ENCODE data around the gene TOMM70.
"Not testable (repeated sequence)": the region's sequence is repeated elsewhere in the genome, so short reads cannot be mapped to it uniquely, and the experiment has no call there.

The TOMM70 gene

DNA sequence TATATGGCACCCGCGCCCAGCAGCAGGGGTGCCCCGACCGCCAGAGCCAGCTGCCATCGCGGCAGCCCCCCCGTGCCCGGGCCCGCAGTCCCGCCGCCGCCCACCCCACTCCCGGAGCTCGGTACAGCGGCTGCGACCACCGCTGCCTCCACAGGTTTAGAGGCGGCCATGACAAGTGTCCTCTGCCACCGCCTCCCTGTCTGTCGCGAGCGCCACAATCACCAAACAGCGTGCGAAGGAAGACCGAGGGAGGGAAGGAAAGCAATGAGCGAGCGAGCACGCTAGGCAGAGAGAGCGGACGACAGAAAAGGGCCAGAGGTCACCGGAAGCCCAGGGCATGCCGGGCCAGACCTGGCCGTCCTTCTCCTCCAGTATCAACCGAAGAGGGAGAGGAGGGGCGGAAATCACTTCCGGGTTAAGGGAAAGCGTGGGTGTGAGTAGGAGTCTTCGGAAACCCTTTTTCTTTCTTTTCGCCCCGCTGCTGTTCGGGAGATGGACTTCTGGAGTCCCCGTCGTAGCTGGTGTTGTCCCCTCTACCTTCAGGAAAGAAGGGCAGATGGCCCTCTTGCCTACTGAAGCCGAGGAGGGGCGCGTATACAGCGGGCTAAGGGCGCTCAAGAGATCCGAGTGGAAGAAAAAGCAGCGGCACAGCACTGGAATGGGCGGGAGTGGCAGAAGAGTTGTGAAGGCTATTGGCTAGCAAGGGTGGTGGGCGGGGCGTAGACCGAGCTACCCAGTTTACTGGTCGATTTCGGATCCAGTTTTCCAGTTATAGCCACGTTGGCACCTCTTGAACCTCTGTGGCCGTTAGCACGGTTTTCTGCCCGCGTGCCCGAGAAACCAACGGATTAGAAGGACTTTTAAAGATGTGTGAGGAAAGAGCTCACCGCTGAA lies at the start of gene TOMM70, which contains the start of gene LNP1:
TOMM70 (minus strand) TSS at position 310 of the 894 bp plus-strand sequence; CDS start at position 170, 140 bp downstream.
LNP1 (plus strand) TSS at position 760 of the 894 bp plus-strand sequence. CDS start 28,191 bp downstream, outside the sequence.
- DNase-seq (ENCODE audit: low spot score), result peak; percentile 98

DNA sequence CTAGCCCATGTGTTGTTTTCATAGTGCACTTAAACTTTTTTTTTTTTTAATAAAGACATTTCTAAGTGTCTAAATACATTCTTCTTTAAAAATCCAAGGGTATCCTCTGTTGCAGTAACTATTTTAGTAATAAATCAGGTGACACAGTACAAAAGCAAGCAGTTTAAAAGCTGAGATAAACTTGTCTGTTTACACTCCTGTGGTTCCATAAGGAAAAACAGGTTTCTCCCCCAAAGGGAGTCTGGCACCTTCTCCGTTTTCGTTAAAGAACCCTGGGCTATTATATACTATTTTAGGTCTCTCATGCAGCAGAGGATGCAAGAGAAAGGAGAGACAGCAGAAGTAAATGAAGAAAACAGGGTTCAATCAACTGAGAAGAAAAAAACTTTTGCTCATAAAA lies 48.3 kb upstream of the TOMM70 start:
- no peak for DNase-seq (ENCODE audit: low spot score)

DNA sequence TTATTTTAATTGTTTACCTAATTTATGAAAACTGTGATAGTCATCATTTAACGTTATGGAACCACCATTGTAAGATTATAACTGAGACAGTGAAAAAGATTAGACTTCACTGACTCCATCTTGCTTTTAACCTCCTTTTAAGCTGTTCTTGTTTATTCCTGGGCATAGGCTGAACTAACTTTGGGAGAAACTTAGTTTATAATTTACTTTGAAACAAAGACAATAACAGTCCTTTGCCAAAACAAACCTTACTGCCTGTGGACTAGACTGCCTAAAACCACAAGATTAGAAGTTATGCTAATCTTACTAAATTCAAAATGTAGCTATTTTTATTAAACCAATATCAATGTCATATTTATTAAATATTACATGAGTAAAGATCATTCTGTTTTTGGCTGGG lies 47.2 kb upstream of the TOMM70 start:
- no peak for DNase-seq (ENCODE audit: low spot score)

DNA sequence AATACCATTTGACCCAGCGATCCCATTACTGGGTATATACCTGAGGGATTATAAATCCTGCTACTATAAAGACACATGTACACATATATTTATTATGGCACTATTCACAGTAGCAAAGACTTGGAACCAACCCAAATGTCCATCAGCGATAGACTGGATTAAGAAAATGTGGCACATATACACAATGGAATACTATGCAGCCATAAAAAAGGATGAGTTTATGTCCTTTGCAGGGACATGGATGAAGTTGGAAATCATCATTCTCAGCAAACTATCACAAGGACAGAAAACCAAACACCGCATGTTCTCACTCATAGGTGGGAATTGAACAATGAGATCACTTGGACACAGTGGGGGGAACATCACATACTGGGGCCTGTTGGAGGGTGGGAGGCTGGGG lies 46.2 kb upstream of the TOMM70 start:
- DNase-seq (ENCODE audit: low spot score), result not testable (repeated sequence)

DNA sequence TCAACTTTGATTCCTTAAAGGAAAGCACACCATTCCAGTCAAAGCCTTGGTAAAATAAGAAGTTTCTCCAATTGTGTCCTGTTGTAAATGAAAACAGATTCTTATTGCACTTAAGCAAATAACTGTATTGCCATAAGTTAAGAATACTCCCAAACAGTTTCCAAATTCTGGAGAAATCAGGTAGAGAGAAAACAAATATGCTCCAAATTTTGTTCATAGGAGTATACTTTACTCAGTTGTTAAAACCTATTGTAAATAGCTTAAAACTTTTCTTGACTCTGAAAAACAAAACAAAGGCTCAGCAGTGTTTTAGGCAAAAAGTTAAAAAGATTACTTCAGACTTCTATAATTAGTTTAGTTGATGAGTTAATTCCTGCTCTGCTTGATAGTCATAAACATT lies 42.8 kb upstream of the TOMM70 start:
- no peak for DNase-seq (ENCODE audit: low spot score)

DNA sequence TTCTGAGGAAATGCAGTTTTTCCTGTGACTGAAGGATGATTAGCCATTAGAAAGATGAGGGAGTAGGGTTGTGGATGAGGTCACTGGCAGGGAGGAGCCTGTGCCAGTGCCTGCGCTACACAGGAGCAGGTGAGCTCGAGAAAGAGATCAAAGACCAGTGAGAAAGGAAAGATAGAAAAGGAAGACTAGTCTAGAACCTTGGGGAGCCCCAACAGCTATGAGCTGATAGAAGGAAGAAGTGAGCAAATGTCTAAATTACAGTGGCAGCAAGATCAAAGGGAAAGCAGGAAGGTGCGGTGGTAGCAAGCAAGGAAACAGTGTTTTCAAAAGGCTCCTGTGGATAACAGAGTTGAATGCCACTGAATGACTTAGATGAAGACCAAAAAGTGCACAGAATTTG lies 40.0 kb upstream of the TOMM70 start:
- no peak for DNase-seq (ENCODE audit: low spot score)

DNA sequence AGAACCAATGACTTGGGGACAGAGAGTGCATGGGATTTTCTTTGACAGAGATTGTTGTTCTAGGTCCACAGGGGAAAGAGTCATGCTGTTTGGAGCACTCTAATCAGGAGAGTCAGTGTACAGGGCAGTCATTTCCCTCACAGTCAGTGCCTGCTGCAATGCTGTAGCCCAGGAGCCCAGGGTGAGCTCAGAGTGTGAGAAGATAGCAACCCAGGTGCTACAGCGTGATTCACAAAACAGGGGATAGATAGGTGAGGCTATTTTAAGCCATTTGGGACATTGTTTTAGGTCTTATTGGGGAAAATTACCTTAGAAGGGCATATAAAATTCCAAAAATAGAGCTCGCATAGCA lies 37.7 kb upstream of the TOMM70 start:
- DNase-seq (ENCODE audit: low spot score), result no peak

DNA sequence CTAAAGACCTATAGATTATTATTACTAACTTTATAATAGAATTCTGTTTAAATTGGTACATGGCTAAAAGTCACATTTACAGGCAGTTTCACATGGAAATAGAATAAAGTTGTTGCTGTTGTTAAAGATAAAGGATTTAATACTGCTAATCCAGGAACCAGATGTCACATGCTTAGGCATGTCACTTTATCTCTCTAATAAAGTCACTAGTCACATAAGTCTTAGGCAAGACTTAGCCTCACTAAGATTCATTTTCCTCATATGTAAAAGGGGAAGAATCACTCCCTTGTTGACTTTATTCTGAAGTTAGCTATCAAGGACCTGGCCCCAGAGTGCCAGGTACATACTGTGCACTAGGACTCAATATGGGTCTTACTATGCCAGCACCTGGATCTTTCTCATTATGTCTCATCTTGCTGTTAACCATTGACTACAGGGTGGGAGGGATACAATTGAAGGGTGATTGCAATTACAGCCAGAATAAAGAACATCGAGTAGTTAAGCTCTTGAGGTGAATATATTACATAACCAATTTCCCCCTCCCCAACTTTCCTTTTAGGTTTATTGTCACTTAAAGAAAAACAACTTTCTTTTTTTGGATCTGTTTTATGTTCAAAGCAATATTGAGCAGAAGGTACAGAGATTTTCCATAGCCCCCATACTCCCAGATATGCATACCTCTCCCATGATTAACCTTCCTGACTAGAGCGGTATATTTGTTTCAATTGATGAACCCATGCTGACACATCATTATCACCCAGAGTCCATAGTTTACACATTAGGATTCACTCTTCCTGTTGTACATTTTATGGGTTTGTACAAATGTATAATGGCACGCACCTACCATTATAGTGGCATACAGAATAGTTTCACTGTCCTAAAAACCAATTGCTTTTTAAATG lies 37.1 kb upstream of the TOMM70 start:
- DNase-seq (ENCODE audit: low spot score), result no peak

DNA sequence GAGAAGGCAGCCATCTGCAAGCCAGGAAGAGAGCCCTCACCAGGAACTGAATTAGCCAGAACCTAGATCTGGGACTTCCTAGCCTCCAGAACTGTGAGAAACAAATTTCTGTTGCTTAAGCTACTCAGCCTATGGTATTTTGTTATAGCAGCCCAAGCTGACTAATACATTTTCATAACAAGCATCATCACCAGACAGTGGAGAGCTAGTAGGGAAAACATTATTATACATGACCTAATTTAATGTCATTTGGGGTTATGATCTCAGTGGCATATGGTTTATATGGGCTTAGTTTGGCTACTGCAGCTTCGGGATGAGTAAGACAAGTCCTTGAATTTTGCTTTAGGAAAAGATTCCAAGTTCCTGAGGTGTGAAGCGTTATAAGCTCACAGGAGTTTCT lies 36.1 kb upstream of the TOMM70 start:
- DNase-seq (ENCODE audit: low spot score), result peak; percentile 46

DNA sequence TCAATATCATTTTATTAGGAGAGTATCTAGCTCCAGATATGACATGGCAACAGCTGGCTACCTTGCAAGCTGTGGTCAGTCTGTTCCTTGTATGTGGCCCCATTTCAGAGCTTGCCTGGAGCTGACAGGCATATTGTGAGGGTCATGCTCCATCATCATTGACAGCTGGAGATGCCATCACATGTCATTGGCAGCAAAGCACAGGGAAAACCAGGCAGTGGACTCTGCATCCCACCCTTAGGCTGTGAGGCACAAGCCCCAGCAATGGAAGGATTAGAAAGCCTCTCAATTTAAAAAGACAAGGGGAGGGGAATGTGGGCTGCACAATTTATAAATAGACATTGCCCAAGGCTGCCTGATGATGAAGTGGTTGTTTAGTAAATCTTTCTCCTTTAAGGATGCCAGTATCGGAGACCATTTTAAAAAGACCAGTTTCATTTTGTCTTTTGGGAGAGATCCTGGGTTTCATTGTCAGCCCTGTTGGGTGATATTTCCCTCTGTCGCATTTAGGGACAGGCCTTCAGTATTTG lies 28.4 kb upstream of the TOMM70 start:
- DNase-seq (ENCODE audit: low spot score), result no peak

DNA sequence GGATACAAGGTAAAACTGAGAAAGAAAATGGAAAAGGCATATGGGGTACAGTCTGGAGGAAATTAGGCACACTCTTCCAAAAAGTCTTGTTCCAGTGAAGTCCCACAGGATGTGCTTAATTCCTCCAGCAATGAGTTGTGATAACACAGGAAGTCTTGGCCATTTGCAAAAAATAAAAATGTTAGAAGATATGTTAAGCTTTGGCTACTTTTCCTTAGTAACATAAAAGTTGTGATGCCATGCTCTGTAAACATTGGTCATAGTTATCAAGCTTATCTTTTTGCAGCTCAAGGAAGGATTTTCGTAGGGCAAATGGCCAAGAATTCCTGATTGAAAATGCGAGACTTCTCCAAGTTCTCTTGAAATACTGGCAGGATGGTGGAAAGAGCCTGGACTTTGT lies 26.8 kb upstream of the TOMM70 start:
- no peak for DNase-seq (ENCODE audit: low spot score)

DNA sequence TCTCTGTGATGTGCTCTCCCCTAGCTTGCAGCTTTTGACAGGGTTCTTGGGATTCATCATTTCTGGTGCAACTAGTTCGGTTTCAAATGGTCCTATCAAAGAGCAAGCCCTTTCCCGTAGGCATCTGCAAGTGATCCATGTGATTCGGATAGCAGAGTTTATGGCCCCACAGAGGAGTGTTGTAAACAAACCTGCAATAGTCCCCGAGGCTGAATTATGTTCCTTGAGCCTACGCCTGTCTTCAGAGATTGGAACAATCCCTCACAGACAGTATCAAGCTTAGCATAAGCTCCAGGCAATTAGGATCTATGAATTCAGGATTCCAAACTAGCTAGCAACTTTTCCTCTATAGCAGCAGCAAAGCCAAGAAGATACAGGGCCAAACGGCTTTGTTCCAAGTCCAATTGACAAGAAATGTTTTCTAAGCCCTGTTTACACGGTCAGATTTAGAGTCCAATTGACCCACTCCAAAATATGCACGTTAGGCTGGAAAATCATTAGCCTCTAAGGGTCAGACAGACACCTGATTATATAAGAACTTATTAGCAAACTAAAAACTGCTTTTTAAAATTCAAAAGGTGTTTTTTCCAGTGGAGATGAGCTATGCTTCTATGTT lies 25.3 kb upstream of the TOMM70 start:
- DNase-seq (ENCODE audit: low spot score), result no peak

DNA sequence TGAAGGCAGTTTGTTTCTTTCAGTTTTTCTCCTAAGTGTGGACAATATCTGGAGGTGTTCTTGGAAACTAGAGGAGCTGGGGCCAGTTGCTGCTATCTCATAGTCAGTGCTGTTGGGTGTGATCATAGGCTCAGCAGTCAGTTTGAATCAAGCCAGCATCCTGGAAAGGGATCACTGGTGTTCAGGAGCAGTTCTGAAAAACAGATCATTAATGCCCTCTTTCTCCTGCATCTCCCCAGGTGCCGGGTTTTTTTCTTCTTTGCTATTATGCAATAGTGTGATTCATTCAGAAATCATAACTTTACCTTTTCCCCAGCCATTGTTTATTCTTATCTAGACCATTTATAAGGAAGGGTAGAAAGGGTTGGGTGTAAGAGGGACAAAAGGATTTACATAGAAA lies 24.4 kb upstream of the TOMM70 start:
- no peak for DNase-seq (ENCODE audit: low spot score)

DNA sequence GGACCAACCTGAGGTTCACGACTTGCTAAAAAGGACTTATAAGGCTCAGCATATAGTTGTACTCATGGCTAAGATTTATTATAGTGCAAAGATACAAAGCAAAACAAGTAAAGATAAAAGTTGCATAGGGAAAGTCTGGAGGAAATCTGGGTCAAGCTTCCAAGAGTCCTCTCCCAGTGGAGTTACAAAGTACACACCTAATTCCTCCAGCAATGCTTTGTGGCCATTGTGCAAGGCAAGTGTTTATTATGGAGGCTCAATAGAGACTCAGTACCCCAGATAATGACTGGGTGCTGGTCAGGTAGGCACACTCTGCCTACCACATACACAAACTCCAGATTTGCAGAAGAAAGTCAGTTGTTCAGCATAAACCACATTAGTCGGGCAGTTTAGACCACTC lies 23.4 kb upstream of the TOMM70 start:
- DNase-seq (ENCODE audit: low spot score), result no peak

DNA sequence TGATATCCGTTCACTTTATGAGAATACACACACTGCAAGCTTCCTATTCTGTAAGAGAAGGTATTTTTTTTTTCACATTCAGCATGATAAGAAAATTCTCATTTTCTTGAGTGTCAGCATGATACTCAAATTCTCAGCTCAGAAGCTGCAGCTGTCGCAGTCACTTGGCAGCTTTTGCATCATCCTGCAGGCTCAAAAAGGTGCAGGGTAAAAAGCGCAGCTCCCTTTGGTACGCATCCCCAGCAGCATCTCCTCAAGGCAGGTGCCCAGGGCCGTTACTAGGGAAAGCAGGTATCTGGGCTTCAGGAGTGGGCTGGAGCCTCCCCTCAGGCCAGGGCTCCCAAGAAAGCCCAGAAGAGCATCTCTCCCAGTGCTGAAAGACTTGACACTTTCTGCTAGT lies 22.7 kb upstream of the TOMM70 start:
- no peak for DNase-seq (ENCODE audit: low spot score)

DNA sequence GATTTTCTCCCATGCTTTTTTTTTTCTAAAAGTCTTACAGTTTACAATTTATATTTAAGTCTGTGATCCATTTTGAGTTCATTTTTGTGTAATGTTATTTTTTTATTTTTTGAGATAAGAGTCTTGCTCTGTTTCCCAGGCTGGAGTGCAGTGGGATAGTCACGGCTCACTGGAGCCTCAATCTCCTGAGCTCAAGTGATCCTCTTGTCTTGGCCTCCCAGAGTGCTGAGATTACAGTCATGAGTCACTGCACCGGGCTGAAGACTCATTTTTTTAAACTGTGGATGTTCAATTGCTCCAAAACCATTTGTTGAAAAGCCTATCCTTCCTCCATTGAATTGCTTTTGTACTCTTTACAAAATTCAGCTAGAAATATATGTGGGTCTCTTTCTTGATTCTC lies 20.0 kb upstream of the TOMM70 start:
- peak; percentile 27 for DNase-seq (ENCODE audit: low spot score)

DNA sequence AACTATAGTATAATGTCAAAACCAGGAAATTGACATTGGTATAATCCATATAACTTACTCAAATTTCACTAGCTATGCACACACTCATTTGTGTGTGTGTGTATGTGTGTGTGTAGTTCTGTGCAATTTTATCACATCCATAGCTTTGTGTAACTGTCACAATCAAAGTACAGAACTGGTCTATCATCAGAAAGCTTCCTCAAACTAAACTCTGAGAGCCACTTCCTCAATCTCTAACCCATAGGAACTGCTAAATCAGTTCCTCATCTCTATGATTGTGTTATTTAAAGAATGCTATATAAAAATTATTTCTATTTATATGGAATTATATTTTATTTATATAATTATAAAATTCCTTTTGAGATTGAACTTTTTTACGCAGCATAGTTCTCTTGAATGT lies 18.5 kb upstream of the TOMM70 start:
- no peak for DNase-seq (ENCODE audit: low spot score)

DNA sequence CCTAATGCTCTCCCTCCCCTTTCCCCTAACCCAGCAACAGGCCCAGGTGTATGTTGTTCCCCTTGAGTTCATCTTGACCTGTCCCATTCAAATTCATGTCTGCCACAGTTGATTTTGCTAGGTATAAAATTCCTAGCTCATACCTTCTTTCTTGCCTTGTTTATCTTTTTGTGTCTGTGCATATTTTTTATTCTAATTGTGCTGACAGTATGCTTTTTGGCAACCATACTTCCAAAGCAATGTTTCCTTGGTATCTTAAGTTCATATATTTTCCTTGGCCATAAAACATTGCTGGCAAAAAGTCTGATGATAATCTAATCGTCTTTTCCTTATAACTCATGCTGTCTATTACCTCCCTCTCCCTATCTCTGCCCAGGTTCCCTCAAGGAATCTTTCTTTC lies 16.0 kb upstream of the TOMM70 start:
- DNase-seq (ENCODE audit: low spot score), result no peak

DNA sequence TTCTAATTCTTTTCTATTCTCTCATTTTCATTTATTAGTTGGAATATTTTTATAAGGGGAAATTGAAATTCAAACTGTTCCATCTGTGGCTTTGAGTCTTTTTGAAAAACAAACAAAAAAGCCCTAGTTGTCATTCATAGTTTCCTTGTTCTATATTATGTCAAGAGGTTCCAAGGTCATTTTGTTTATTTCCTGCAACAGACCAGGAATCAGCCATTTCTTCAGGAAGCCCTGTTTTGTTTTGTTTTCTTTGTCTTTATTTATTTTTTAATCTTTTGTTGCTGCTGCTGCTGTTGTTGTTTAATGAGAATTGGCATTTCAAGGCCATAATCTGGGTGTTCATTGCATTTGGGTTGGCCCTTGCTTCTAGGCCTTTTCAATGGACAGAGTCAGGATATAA lies 15.3 kb upstream of the TOMM70 start:
- DNase-seq (ENCODE audit: low spot score), result no peak

DNA sequence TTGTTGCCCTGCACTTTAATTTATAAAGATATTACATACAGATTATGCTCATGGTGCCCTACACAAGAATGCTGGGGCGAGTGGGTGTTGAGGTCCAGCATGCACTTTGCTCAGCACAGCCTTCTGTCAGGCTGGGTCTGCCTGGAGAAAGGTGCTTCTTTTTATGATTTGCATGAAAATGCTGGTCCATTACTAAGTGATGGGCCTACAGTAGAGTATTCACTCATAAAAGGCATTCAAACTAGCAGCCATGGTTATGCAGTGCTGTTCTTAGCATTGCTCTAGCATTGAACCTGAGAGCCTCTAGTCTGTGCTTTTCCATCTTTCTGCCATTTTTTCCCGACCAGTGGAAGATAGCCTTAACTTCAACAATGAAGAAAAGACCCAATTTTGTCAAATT lies 12.7 kb upstream of the TOMM70 start:
- no peak for DNase-seq (ENCODE audit: low spot score)

DNA sequence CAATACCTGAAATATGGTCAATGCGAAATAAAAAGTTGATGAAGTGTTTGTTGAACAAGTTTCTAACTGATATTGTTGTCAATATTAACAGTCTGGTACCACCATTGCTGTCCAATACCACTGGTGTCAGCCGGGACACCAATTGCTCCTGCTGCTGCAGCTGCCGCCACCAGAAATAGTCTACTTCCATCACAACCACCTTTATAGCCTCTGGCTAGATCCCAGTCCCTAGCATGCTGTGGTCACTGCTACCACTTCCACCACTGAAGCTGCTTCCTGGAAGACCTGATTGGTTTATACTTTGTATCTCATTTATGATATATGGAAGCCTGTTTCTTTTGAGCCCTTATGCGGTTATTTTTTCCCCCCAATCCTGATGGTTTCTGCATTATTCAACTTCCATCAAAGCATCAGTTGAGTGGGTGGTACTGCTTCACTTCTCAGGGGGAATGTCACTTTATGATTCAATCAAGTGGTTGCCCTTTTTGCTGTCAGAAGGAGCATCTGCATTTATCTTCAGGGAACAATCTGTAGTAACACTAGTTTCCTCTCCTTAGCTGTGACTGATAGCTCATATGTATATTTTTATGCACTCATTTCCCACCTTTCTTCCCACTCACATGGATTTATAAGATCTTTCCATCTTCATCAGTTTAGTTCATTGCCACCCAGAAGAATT lies 12.2 kb upstream of the TOMM70 start:
- DNase-seq (ENCODE audit: low spot score), result no peak

Measured in RKO (cell line).